H1 (cell line): Measurements from ENCODE around the gene ASPDH. TPM values are rescaled to one million over a fixed set of nuclear protein-coding genes. Genes with fewer than 3 reads are reported as not detected.

Experiments used
- CTCF ChIA-PET: fragments of 300-600 bp; sonication (Branson Sonifier 250); formaldehyde crosslinking; loops from one replicate; lab custom pipeline; 2021; ENCODE audit not compliant: partially characterized antibody; lab: Charles Lee
- POLR2A ChIA-PET: fragments of 300-600 bp; sonication (Branson Sonifier 250); formaldehyde crosslinking; loops from one replicate; lab custom pipeline; 2021; ENCODE audit warnings: inconsistent platforms; ENCODE audit not compliant: partially characterized antibody; lab: Charles Lee
- DNase-seq, 2 experiments: peaks; one replicate each; pipeline versions ENCODE4 v3.0.0 to v3.0.0-alpha.2; 2010 to 2022; ENCODE audit warnings: low spot score in 2 of 2, low read depth in 1 of 2, mixed read lengths in 1 of 2
- FAIRE-seq: peaks from 2 replicates; lab custom pipeline; 2011; peaks lifted over from hg19 to GRCh38; lab: Jason Lieb, UNC
- H2AFZ ChIP-seq: 2 replicates; pipeline ENCODE4 v1.8.1; 2012; ENCODE audit warnings: low read length, inconsistent platforms
- H2AK5ac ChIP-seq: 2 replicates; pipeline ENCODE4 v1.6.1; 2013; ENCODE audit warnings: low read depth, low read length
- H2BK120ac ChIP-seq: replicated peaks from 2 replicates; pipeline ENCODE3; 2013; ENCODE audit warnings: low read depth, low read length, inconsistent platforms
- H2BK12ac ChIP-seq: 2 replicates; pipeline ENCODE4 v1.6.1; 2013; ENCODE audit warnings: low read depth, low read length
- H2BK15ac ChIP-seq: 2 replicates; pipeline ENCODE4 v1.6.1; 2013; ENCODE audit warnings: low read length
- H2BK20ac ChIP-seq: 2 replicates; pipeline ENCODE4 v1.6.1; 2013; ENCODE audit warnings: low read length
- H2BK5ac ChIP-seq: 2 replicates; pipeline ENCODE4 v1.6.1; 2013; ENCODE audit warnings: low read depth, low read length
- H3K14ac ChIP-seq: 2 replicates; pipeline ENCODE4 v1.6.1; 2013; ENCODE audit warnings: inconsistent platforms; ENCODE audit not compliant: insufficient read length
- H3K18ac ChIP-seq: 2 replicates; pipeline ENCODE4 v1.6.1; 2013; ENCODE audit warnings: low read length; ENCODE audit errors: extremely low read depth
- H3K23ac ChIP-seq: 2 replicates; pipeline ENCODE4 v1.6.1; 2013; ENCODE audit warnings: inconsistent platforms; ENCODE audit not compliant: insufficient read length
- H3K23me2 ChIP-seq: 2 replicates; pipeline ENCODE4 v1.6.1; 2013; ENCODE audit warnings: low read depth, low read length
- H3K27ac ChIP-seq: 2 replicates; pipeline ENCODE4 v1.6.1; 2011; ENCODE audit warnings: low read depth, low read length, inconsistent platforms
- H3K27me3 ChIP-seq, 4 experiments: replicated peaks in 1 of 4; 1 replicate in 1 of 4; 2 replicates in 3 of 4; pipeline versions ENCODE4 v1.6.1 to v1.8.1; 2011 to 2013; ENCODE audit warnings: low read length in 3 of 4, mild to moderate bottlenecking in 3 of 4, inconsistent platforms in 2 of 4, mixed read lengths in 2 of 4, moderate library complexity in 1 of 4; ENCODE audit not compliant: control insufficient read depth in 3 of 4, insufficient read depth in 3 of 4; ENCODE audit errors: extremely low read depth in 1 of 4
- H3K36me3 ChIP-seq, 4 experiments: 2 replicates each; pipeline versions ENCODE4 v1.6.1 to v1.8.1; 2011 to 2013; ENCODE audit warnings: mild to moderate bottlenecking in 4 of 4, low read length in 3 of 4, moderate library complexity in 2 of 4, control low read depth in 1 of 4, inconsistent platforms in 1 of 4; ENCODE audit not compliant: insufficient read depth in 4 of 4, control insufficient read depth in 2 of 4
- H3K4ac ChIP-seq: replicated peaks from 2 replicates; pipeline ENCODE3; 2013; ENCODE audit warnings: low read length, low read depth, mixed read lengths, inconsistent platforms; ENCODE audit not compliant: insufficient read length
- H3K4me1 ChIP-seq, 4 experiments: replicated peaks in 1 of 4; 1 replicate in 1 of 4; 2 replicates in 3 of 4; pipeline versions ENCODE4 v1.6.1 to v1.8.1; 2011 to 2013; ENCODE audit warnings: low read length in 3 of 4, inconsistent platforms in 2 of 4, mixed read lengths in 1 of 4; ENCODE audit not compliant: insufficient read depth in 4 of 4, control insufficient read depth in 3 of 4
- H3K4me2 ChIP-seq, 2 experiments: 2 replicates each; pipeline versions ENCODE4 v1.6.1 to v1.8.1; 2011 to 2013; ENCODE audit warnings: low read depth in 2 of 2, low read length in 2 of 2, control low read depth in 1 of 2, inconsistent platforms in 1 of 2, mild to moderate bottlenecking in 1 of 2; ENCODE audit not compliant: insufficient read depth in 1 of 2
- H3K4me3 ChIP-seq, 4 experiments: fragments of 200-600, 300-600 bp in 1 of 4; sonication (generic), shearing (Covaris generic), sonication (Bioruptor Twin) in 1 of 4; 2 replicates each; pipeline versions ENCODE4 v1.5.1 to v1.8.1; 2011 to 2016; ENCODE audit warnings: low read length in 4 of 4, low read depth in 3 of 4, control low read depth in 2 of 4, inconsistent platforms in 2 of 4, mild to moderate bottlenecking in 2 of 4, mixed read lengths in 1 of 4, moderate library complexity in 1 of 4; ENCODE audit not compliant: insufficient read depth in 2 of 4; ENCODE audit errors: extremely low read depth in 1 of 4
- H3K56ac ChIP-seq: replicated peaks from 2 replicates; pipeline ENCODE3; 2013; ENCODE audit warnings: low read depth, mild to moderate bottlenecking, mixed read lengths, low read length, inconsistent platforms; ENCODE audit not compliant: insufficient read length
- H3K79me1 ChIP-seq: 2 replicates; pipeline ENCODE4 v1.6.1; 2013; ENCODE audit warnings: low read depth, low read length, control low read depth
- H3K79me2 ChIP-seq, 2 experiments: 2 replicates each; pipeline versions ENCODE4 v1.6.1 to v1.8.1; 2012 to 2013; ENCODE audit warnings: low read length in 2 of 2, mild to moderate bottlenecking in 2 of 2, inconsistent platforms in 1 of 2; ENCODE audit not compliant: insufficient read depth in 2 of 2, control insufficient read depth in 1 of 2
- H3K9ac ChIP-seq, 4 experiments: replicated peaks in 1 of 4; 1 replicate in 1 of 4; 2 replicates in 3 of 4; pipeline versions ENCODE4 v1.6.1 to v1.8.1; 2011 to 2013; ENCODE audit warnings: low read depth in 3 of 4, low read length in 3 of 4, control low read depth in 2 of 4, mild to moderate bottlenecking in 2 of 4, moderate library complexity in 2 of 4, inconsistent platforms in 1 of 4; ENCODE audit errors: extremely low read depth in 1 of 4
- H3K9me3 ChIP-seq, 2 experiments: 2 replicates each; pipeline versions ENCODE4 v1.6.1 to v1.8.1; 2012 to 2013; ENCODE audit warnings: mild to moderate bottlenecking in 2 of 2, moderate library complexity in 2 of 2, control low read depth in 1 of 2, inconsistent platforms in 1 of 2, low read depth in 1 of 2, low read length in 1 of 2, mixed read lengths in 1 of 2; ENCODE audit not compliant: insufficient read depth in 2 of 2
- H4K20me1 ChIP-seq, 2 experiments: replicated peaks in 1 of 2; 2 replicates each; pipeline versions ENCODE3 to v1.8.1; 2011 to 2013; ENCODE audit warnings: inconsistent platforms in 2 of 2, low read length in 2 of 2, mild to moderate bottlenecking in 1 of 2; ENCODE audit not compliant: insufficient read depth in 2 of 2, control insufficient read depth in 1 of 2
- H4K5ac ChIP-seq: 2 replicates; pipeline ENCODE4 v1.6.1; 2013; ENCODE audit warnings: low read length, low read depth, mixed read lengths, inconsistent platforms; ENCODE audit not compliant: insufficient read length
- H4K8ac ChIP-seq: 2 replicates; pipeline ENCODE4 v1.8.0; 2013; ENCODE audit warnings: mild to moderate bottlenecking, moderate library complexity, low read length, inconsistent platforms; ENCODE audit not compliant: insufficient read depth; ENCODE audit errors: extremely low read depth
- H4K91ac ChIP-seq: replicated peaks from 2 replicates; pipeline ENCODE3; 2013; ENCODE audit warnings: low read length, mixed read lengths, inconsistent platforms; ENCODE audit not compliant: insufficient read length
- HDAC2 ChIP-seq, 2 experiments: fragments of 300-600 bp in 1 of 2; sonication (generic) in 1 of 2; IDR thresholded peaks; 2 replicates each; pipeline ENCODE4 v1.6.1; 2011 to 2012; ENCODE audit warnings: low read depth in 2 of 2, low read length in 2 of 2, mild to moderate bottlenecking in 2 of 2, moderate library complexity in 2 of 2, borderline replicate concordance in 1 of 2, inconsistent platforms in 1 of 2
- KDM4A ChIP-seq: IDR thresholded peaks from one replicate; pipeline ENCODE4 v1.7.1; 2012; ENCODE audit warnings: low read depth, mild to moderate bottlenecking, moderate library complexity, low read length, inconsistent platforms; ENCODE audit not compliant: severe bottlenecking
- PHF8 ChIP-seq: fragments of 200-600 bp; sonication (generic); conservative IDR thresholded peaks from 2 replicates; pipeline ENCODE4 v1.7.1; 2012; ENCODE audit warnings: low read depth, mild to moderate bottlenecking, inconsistent platforms, low read length, moderate library complexity
- WGBS, 2 experiments: shearing (Covaris generic) in 1 of 2; methylation state at CpG; one replicate each; pipeline versions ENCODE4 v1.1.6 to v1.1.7; 2013 to 2015; ENCODE audit warnings: low lambda C conversion rate in 2 of 2, mixed read lengths in 2 of 2, inconsistent platforms in 1 of 2, low coverage in 1 of 2, missing lambda C conversion rate in 1 of 2; ENCODE audit not compliant: insufficient replicate concordance in 2 of 2, insufficient coverage in 1 of 2, insufficient read length in 1 of 2; ENCODE audit errors: extremely low coverage in 1 of 2, missing lambda C conversion rate in 1 of 2; 5-methylcytosine and 5-hydroxymethylcytosine counted together
- polyA plus RNA-seq, 7 experiments: library from polyadenylated mRNA; depleted of rRNA in 3 of 7; stranded (reverse) in 5 of 7; unstranded in 2 of 7; fragments of >200 nt in 5 of 7; fragments of 200-250 nt in 2 of 7; gene quantifications; 1 replicate in 5 of 7; 2 replicates in 1 of 7; 4 replicates in 1 of 7; pipeline versions ENCODE4 v1.2.1 to v1.2.3, GENCODE V29; 2011 to 2013; ENCODE audit warnings: missing spikeins in 2 of 7, mixed read lengths in 2 of 7
- total RNA-seq: library from RNA; stranded (reverse); fragmentation: NEBNext Ultra II Directional; extraction: Animal tissue kit (Norgen Biotek cat#: 25700); gene quantifications from 2 replicates; pipeline ENCODE4 v1.2.1, GENCODE V29; 2021

The ASPDH gene
- total and polyA plus RNA-seq, 2 of the 8 experiments (the other 6 are each of a cell fraction or from before 2014, with no cell fraction given): not detected

DNA sequence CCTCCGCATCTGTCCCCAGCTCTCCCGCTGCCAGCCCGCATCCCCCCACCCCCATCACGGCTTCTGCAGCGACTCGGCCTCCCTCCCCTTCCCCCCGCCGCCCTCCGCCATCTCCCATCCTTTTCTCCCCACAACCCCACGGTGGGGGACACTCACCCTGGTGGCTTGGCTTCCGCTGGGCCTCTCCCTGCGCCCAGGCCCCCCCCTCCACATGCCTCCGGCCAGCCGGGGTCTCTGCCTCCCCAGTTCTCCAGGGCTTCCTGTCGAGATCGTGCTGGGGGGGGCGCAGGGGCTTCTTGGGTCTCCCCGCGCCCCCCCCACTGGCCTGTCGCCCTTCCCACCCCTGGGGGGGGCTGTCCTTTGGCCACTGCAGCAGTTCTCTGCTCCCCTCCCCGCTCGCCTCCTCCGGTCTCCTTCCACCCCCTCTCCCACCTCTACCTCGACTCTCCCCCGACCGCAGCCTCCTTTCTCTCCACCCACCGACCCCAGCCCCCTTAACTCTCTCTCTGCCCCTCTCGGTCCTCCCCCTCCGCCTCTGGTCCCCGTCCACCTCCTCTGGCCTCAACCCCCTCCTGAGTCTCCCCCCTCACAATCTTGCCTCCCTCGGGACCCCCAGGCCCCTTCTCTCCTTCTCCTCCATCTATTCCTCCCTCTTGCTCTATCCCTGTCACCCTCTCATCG is 37.5 kb upstream of the ASPDH start:
- no peaks in the 10 kb centered on the region for H3K9me3 ChIP-seq
- TF ChIP-seq HDAC2 (IDR thresholded peaks at IDR 0.05; ENCODE audit: borderline replicate concordance in 1 of 2, low read depth in 2 of 2, low read length in 2 of 2) (no peak), PHF8 (no peak), KDM4A (peak; percentile 28)
- no peak overlapping the region for H4K5ac ChIP-seq
- POLR2A ChIA-PET: interaction anchor here (0.8 to 1.0 kb wide), 3 partner anchors 13 to 233 kb away, joined by 3 to 4 read pairs (median 4); no protein-coding TSS in a partner anchor
- H2AFZ ChIP-seq: no peak overlapping the region
- no peak overlapping the region for H3K23ac ChIP-seq
- no peak overlapping the region for H3K14ac ChIP-seq
- peak overlapping the region; percentile 74 to 94 for H3K4me2 ChIP-seq
- H3K36me3 ChIP-seq: no peaks in the 10 kb centered on the region
- DNase-seq: no peak
- no peak overlapping the region for H2BK12ac ChIP-seq
- no peak overlapping the region for H3K56ac ChIP-seq
- H4K91ac ChIP-seq: no peak overlapping the region
- H2AK5ac ChIP-seq: no peak overlapping the region
- H4K8ac ChIP-seq: no peak overlapping the region
- no peaks in the 10 kb centered on the region for H3K79me1 ChIP-seq
- H4K20me1 ChIP-seq: peaks cover 3 to 19% of the 10 kb centered on the region in 2 experiments
- no peak overlapping the region for H2BK120ac ChIP-seq
- peak overlapping the region; percentile 60 for H3K18ac ChIP-seq
- H3K27ac ChIP-seq: no peak overlapping the region
- H3K23me2 ChIP-seq: peaks cover 13% of the 10 kb centered on the region
- H2BK15ac ChIP-seq: no peak overlapping the region
- H3K27me3 ChIP-seq: peaks cover 0 to 38% (median 23%) of the 10 kb centered on the region in 4 experiments; a peak in 6 of 7 replicates
- no CpG with 5 or more reads among the region's 32 CpGs for WGBS, 2 experiments
- FAIRE-seq: no peak
- H3K79me2 ChIP-seq: no peaks in the 10 kb centered on the region; a peak in 1 of 4 replicates
- H2BK20ac ChIP-seq: no peak overlapping the region
- peak overlapping the region; percentile 48 to 78 (median 54) for H3K4me3 ChIP-seq
- no peak overlapping the region for H3K4ac ChIP-seq
- H3K9ac ChIP-seq: no peak overlapping the region
- CTCF ChIA-PET: interaction anchor here (0.6 kb wide), 1 partner anchor 36 kb away, joined by 3 read pairs; no protein-coding TSS in a partner anchor
- peaks cover 0 to 23% (median 6%) of the 10 kb centered on the region in 4 experiments; a peak in 6 of 7 replicates for H3K4me1 ChIP-seq
- no peak overlapping the region for H2BK5ac ChIP-seq
